ENCODE data around the gene RNF19B. TPM values are rescaled to one million over a fixed set of nuclear protein-coding genes. Genes with fewer than 3 reads are reported as not detected.
"Not testable (repeated sequence)": the region's sequence is repeated elsewhere in the genome, so short reads cannot be mapped to it uniquely, and the experiment has no call there.

Gene RNF19B
- polyA plus RNA-seq, 12 donors = 6.8 to 19.2 (median 8.8) TPM; not detected in 1

DNA sequence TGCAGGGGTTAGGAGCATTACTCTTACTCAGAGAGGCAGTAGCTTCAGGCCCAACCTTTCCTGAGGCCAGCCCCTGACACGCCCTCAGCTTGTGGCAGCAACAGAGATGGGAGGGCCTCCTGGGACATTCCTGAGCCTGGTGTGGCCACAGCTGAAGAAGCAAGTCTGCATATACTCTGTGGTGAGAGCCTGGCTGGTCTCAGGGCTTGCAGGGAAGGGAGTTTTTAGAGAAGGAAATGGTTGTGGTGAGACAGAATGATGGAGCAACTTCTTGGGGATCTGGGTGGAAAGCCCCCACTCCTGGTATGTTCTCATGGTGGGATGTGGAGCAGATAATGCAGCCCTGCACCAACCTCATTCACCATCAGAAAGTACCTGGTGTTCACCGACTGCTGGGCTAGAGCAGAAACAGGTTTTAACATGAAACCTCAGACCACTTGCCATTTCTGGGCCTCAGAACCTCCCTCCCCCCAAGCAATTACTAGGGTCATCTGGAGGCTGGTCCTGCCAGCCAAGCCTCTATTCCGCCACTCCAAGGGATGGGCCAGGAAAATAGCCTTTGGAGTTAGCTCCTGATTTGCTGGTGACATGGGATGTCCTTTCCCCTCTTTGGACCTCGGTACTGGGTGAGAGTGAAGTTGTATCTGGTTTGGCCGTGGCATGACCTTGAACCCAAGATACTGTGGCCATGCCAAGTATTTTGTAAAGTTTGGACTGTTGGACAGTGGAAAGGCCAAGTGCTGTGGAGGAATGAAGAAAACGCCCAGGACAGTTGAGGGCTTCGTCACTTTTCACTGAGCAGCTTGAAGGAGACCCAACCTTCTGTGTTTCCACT is 28.1 kb upstream of the RNF19B start:
- peak; percentile 37 for DNase-seq

DNA sequence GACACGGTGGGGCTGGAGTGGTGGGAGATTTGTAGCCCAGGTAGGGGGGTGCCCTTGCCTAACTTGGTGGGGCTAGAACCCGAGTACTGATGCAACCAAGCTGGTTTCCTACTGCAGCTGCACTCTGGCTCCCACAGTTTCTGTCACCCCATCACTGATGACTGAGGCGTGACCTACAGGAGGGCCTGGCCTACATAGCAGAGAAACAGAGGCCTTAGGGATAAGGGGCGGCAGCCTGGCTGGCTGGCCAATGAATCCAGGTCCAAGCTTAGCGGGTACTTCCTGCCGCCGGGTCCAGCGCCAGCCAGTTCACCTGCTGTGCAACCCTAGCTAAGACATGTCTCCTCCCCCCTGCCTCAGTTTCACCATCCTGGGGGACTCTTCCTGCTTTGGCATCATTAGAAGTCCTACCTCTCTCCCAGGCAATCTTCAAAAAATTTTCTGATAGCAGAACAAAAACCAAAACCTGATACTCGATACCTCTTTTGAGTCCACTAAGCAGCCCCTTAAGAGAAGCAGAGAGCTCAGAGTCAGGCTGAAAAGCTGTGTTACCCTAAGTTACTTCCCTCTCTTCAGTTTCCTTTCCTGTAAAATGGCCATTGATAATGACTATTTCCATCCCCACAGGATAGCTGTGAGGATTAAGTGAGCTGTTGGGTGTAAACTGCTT is 27.3 kb upstream of the RNF19B start:
- no peak for DNase-seq

DNA sequence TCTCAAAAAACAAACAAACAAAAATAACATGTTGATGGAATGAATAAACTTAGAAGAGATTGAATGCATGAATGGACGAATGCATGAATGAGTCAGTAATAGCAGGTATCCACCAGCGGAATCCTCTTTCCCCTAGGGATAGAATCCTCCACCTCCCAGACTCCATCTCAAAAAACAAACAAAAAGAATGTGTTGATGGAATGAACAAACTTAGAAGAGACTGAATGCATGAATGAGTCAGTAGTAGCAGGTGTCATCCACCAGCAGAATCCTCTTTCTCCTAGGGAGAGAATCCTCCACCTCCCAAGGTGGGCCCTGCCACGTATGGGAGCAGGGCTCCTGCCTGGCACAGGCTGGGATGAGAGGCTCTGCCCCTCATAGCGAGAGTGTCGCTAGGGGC is 26.8 kb upstream of the RNF19B start:
- DNase-seq = no peak

DNA sequence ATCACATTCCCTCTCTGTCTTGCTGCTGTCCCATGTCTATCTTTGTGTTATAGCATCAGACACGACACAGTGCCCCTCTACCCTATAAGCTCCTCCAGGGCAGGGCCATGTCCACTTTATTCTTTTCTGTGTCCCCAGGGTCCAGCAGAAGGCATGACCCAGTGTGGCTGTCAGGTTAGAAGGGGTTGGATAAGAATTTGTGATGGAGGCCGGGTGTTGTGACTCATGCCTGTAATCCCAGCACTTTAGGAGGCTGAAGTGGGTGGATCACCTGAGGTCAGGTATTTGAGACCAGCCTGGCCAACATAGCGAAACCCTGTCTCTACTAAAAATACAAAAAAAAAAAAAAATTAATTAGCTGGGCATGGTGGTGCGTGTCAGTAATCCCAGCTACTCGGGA is 26.3 kb upstream of the RNF19B start:
- DNase-seq = no peak

DNA sequence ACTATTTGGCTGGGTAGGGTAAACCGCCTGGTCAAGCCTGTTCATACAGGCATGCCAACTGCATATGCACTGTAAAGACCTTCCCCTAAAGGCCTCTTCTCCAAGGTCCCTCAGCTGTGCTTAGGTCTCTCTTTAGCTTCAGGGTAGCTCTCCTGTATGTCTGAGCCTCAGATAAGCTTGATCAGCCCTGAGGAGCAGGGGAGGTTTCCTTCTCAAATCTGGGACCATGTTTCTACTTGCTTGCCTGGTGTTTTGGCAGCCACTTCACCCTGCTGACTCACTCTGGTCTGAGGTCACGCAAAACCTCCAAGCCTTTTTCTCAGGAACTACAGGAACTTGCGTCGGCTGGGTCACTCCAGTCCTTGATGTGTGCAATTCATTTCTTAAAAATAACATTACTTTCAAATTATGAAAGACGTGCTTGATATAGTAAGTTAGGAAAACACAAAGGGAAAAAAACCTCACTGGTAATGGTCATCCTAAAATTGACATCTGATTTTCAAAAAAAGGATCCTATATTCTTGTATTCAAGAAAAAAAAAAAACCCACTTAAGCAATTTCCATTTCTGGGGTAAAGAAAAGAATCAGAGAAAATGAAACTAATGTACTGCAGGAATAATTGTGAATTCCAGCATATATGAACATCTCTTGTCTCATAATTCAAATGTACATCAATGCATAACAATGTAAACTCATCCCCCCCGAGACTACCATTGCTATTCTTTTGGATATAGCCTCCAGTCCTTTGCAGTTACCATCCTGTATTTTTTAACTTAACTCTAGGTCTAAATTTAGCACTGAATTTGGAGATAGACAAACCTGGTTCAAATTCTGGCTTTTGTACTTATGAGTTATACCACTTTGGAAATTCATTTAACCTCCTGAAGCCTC is 24.8 kb upstream of the RNF19B start:
- peak; percentile 41 for DNase-seq

DNA sequence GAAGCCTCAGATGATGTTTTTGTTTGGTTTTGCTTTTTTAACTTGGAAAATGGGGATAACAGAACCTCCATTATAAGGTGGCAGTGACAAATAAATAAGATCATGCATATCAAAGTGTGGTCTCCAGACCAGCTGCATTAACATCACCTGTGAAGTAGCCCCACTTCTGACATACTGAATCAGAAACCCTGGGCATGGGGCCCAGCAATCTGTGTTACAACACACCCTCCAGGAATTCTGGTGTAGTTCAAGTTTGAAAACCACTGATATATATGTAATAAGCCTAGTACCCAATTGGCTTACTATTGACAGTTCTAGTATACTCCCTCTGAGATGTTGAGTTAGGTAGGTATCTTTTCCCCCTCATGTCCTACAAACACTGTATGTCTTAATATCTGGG is 24.1 kb upstream of the RNF19B start:
- no peak for DNase-seq

DNA sequence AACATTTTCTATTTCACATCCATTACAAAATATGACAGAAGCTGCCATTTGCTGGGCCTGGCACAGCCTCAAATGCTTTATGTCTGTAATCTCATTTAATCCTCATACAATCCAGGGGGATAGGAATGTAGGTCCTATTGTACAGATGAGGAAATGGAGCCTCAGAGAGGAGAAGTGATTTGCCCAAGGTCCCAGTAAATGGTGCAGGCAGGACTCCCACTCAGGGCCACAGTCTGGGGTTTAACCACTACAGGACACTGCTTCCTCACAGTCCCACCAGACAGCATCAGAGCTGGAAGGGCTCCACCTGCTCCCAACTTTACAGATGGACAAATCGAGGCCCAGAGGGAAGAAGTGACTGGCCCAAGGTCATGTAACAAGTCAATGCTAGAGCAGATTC is 20.6 kb upstream of the RNF19B start:
- DNase-seq = no peak

DNA sequence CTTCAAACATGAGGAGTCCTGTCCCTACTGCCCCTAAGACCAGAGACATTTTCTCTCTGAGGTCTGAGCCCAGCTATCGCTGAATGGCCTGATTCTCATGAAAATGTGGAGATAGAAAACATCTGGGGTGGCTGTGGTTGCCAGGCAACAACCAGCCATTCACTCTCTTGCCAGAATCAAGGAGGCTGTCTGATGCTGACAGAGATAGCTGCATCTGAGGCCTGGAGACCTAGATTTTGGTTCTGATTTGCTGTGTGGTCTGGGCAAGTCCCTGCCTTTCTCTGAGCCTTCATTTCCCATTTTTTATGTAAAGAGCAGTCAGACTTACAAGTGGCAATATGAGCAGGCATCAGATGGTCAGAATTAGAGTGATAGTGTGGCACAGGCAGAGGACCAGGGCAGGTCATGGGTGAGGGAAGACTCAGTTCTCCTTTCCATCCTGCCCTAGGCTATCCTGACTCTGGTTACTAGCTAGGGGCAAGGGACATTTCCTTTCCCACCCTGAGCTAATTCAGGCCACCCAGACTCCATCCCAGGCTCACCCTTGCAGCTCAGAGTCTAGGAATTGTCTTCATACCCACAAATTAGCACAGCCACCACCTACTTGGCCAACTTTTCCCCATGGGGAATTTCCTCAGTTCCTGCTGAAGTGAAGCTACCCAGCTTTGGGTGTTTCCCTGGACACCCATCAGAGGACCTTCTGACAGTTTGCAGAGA is 20.0 kb upstream of the RNF19B start:
- DNase-seq = no peak

DNA sequence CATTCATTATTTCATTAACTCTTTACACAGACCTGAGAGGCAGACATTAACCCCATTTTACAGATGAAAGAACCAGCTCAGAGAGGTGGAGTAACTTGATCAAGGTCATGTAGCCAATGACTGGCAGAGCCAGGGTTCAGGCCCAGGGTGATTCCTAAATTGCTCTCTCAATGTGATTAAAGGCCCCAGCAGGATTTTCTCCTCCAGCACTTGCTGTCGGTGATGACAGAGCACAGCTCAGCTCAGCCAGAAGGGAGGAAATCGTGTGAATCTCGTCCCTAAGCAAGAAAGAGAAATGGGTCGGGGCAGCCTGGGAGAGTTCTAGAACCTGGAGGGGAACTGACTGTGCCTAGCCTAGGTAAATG is 19.5 kb upstream of the RNF19B start:
- no peak for DNase-seq

DNA sequence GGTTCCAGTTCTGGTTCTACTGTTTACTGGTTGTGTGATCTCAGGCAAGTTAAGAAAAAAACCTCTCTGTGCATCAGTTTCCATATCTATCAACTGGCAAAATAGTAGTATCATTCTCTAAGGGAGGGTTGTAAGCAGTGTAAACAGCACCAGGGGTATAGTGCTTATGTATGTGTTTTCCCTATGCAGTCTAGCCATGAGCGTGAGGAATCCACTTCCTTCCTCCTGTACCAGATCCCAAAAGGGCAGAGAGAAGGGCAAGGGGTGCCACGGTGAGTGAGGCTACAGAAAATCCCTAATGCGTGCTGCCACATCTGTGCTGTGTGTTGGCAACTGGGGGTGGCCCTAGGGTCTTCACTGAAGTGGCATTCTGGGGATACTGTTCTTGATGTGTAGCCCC is 18.4 kb upstream of the RNF19B start:
- no peak for DNase-seq

DNA sequence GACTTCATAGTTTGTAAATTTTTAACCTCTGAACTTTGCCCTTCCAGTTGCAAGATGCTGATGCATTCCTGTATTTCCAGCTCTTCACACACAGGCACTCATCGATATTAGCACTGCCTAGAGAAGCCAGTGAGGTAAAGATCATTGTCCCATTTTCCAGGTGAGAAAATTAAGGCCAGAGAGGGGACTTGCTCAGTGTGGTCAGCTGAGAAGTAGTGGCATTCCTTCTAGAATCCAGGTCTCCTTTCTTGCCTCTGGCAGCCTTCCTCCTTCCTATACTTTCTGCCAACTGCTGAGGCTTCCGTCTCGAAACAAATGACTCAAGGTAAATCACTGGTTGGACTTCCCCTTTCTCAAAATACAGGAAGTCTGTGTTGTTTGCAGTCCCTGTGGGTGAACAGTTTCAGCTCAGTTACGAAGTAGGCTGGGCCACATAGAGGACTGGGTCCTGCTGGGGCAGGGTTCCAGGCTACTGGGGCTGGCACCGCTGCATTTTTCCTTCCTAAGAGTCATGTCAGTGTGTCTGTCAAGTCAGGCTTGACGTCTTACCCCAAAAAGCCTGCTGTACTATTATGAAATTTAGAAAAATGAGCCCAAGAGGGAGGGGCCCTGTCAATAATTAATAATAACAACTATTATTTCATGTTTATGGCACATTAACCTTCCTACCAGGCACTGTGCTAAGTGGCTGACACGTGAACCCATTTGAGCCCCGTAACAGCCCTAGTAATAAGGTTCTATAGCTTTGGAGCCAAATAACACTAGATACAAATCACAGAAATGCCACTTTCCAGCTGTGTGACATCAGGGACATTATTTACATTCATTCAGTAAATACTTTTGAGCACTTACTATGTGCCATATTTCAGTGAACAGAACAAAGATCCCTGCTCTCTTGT is 16.6 kb upstream of the RNF19B start:
- DNase-seq = peak; percentile 43

DNA sequence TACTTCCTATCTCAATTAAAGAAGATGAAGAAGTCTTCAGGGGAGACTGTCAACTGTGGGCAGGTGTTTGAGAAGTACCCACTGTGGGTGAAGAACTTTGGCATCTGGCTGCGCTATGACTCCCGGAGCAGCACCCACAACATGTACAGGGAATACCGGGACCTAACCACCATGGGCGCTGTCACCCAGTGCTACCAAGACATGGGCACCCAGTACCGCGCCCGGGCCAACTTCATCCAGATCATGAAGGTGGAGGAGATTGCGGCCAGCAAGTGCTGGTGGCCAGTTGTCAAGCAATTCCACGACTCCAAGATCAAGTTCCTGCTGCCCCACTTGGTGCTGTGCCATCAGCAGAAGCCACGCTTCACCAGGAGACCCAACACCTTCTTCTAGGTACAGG is 15.5 kb upstream of the RNF19B start:
- DNase-seq = no peak

DNA sequence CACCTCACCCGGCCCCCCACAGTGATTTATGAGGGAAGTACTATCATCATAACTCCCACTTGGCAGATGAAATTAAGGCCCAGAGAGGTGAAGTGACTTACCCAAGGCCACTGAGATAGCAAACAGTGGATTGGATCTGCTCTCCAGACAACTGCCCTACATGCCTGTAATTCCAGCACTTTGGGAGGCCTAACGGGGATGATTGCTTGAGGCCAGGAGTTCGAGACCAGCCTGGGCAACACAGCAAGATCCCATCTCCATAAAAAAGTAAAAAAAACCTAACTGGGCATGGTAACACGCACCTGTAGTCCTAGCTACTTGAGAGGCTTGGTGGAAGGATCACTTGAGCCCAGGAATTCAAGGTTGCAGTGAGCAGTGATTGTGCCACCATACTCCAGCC is 14.2 kb upstream of the RNF19B start:
- DNase-seq = no peak

DNA sequence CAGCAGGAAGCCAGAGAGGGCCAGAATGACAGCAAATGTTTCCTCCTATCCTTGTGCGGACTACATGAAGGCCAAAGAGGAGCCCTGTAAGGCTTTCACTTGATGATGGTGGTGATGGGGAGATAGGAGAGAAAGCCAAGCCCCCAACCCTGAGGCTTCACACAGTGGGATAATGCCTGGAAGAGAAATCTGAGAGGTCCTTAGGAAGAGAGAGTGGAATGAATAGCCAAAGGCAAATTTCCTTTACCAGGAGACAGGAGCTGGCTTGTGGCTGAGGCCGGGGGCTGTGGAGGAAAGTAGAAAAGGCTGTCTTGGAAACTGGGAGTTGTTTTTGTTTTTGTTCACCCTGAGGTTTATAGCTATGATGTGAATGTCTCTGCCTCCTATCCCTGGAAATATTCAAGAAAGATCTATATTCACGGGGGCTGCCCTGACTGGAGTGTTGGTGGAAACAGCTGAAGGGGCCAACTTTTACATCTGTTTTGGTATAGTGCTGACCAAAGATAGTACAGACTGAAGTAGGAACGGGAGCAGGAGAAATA is 13.0 kb upstream of the RNF19B start:
- DNase-seq = no peak

DNA sequence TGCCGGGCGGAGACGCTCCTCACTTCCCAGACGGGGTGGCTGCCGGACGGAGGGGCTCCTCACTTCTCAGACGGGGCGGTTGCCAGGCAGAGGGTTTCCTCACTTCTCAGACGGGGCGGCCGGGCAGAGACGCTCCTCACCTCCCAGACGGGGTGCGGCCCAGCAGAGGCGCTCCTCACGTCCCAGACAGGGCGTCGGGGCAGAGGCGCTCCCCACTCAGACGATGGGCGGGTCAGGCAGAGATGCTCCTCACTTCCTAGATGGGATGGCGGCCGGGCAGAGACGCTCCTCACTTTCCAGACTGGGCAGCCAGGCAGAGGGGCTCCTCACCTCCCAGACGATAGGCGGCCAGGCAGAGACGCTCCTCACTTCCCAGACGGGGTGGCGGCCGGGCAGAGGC is 10.4 kb upstream of the RNF19B start:
- DNase-seq = not testable (repeated sequence)

DNA sequence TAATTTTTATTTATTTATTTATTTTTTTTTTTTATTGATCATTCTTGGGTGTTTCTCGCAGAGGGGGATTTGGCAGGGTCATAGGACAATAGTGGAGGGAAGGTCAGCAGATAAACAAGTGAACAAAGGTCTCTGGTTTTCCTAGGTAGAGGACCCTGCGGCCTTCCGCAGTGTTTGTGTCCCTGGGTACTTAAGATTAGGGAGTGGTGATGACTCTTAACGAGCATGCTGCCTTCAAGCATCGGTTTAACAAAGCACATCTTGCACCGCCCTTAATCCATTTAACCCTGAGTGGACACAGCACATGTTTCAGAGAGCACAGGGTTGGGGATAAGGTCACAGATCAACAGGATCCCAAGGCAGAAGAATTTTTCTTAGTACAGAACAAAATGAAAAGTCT is 8.8 kb upstream of the RNF19B start:
- not testable (repeated sequence) for DNase-seq

DNA sequence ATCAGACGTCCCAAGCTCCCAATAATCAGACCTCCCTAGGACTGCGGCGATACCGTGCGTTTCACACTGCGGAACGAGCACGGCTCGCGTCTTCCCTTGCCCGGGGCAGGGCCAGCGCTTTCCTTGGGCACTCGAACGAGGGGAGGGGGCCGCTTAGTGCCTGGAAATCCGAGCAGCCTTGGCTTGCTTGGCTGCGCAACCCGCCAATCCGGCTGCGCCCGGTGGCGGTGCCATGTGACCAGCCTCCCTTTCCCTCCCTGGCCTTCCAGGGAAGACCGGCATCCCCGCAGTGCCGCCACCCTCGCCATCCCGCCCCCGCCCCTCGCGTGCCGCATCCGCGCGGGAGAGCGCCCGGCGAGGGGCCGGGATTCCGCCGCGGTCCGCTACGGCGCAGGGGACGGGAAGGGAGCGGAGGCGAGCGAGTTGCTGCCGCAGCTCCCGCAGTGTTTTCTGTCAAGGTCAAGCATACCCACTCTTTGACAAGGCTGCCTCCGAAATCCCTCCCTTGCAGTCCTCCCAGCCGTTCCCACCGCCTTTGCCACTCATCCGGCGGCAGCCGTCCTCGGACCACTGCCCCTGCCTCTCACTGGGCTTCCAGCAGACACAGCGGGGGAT is 8.3 kb upstream of the RNF19B start:
- DNase-seq = peak; percentile 43

DNA sequence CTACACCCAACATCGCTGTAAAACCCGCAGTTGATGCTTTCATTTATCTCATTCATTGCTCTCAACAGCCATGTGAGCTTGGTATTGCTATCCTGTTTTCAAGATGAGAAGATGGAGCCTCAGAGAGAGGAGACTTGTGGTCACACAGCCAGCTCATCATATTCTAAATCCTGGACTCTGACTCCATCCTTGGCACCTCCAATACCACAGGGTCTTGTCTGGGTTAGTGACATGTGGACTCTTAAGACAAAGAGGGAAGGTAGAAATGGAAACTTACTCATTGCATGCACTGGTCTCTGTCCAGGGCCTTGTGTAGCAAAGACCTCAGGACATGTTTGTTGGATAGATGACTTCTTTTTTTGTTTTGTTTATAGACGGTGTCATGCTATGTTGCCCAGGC is 7.0 kb upstream of the RNF19B start:
- DNase-seq = no peak

DNA sequence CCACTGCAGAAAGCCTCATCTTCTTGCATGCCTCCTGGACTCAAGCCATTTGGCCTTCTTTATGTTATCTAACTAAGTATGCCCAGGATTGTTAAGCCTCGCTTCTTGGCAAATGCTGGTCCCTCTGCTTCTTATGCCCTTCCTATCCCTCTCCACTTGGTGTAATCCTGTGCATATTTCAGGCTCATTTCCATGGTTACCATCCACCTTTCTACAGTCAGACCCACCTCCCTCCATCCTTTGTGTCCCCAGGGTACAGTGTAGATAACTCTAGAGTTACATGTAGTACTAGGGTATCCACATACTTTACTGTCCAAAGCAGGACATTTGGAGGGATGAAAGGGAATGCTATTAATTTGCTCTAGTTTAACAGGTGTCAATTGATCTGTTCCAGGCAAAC is 6.5 kb upstream of the RNF19B start:
- no peak for DNase-seq

DNA sequence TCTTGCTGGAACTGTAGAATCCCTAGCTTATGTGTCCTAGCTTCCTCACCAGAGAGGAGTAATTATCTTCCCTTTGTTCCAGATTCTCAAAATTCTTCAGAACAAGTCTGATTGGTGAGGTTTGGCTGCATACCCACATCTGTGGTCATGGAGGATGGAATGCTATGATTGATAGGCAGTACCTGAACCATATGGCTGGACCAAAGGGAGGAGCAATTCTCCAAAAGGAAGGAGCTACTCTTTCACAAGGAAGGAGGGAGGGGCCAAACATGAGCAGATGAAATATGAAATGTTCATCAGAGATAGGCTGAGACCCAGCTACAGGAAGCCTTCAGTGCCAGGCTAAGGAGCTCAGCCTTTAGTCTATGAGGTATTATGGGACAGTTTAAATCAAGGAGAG is 5.0 kb upstream of the RNF19B start:
- DNase-seq = no peak
